ENCODE measurements around the gene MCOLN2.
"Not testable (repeated sequence)": the region's sequence is repeated elsewhere in the genome, so short reads cannot be mapped to it uniquely, and the experiment has no call there.

Gene MCOLN2

DNA sequence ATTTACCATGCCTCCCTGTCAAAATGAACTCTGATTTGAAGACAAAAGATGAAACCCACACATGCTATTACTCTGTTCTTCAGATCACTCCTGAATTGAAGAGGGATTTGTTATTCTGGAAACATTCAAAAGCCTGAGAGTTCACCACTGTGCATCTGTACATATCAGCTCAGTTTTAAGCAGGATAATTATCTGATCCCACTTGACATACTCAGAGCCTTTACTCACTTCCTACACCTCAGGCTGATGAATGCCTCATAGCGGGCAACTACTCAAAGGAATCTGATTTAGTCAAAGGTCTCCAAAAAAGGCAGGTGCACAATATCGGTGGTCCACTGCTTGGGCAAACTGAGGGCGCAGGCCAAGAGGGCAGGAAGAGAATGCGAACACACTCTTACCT is 56.4 kb downstream of the MCOLN2 start:
- no peak for DNase-seq (ENCODE audit: low spot score)

DNA sequence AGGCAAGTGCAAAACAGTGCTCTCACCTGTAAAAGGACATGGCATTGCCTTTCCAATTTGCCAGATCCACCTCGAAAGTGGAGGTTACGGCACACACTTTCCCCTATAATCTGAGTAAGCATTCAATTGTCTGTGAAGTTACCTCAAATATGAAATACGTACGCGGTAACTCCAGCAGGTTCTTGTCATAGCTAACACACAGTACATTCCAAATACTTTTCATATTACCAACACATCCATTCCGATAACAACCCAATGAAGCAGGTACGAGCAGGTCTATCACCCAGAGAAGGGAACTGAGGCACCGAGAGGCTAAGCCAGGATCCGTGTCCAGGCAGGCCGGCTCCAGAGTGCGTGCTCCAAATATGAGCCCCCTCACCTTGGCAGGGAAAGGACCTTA is 57.2 kb downstream of the MCOLN2 start:
- no peak for DNase-seq (ENCODE audit: low spot score)

DNA sequence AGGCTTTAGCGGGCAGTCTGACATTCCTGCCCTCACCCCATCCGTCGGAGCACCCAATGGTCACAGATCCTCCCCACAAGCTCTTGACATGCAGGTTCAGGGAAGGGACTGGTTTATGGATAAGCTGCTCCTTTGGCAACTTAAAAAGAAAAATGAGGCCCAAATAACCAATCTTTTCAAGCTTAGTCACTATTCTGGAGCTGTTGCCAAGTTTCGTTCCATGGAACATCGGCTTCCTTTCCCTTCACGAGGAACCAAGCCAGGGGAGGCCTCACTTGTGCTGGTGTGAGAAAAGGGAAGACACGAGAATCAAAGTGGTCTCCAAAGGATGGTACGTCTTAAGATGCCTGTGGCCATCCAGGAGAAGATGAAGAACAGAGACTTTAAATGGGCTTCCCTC is 57.8 kb downstream of the MCOLN2 start:
- DNase-seq (ENCODE audit: low spot score): no peak

DNA sequence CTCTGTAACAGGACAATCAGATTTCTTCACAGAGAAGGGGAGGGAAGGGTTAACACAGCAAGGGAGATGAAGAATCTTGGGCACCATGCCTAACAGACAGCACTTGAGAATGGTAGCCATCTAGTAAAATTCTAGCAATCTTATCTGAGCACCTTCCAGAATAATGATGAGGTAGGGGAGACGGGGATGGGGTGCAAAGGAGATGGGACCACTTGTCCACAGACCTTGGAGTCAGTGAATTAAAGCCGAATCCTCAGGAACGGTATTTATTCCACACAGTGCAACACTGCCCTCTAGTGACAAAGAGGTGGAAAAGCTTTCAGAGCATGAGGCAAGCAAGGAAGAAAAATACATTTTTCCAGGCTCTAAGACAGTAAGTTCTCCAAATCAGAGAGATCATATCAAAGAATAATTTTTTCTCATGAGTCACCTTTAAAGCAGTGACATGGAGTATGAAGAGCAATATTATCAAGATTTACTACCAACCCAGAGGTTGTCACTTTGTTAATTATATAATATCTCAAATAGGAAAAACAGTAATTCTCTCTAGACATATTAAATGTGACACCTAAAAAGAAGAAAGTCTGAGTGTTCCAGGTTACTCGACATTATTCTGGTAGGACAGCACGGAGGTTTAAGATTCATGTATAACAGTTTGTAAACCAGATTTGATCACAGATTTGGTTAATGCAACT is 60.6 kb downstream of the MCOLN2 start:
- DNase-seq (ENCODE audit: low spot score): peak; percentile 92

DNA sequence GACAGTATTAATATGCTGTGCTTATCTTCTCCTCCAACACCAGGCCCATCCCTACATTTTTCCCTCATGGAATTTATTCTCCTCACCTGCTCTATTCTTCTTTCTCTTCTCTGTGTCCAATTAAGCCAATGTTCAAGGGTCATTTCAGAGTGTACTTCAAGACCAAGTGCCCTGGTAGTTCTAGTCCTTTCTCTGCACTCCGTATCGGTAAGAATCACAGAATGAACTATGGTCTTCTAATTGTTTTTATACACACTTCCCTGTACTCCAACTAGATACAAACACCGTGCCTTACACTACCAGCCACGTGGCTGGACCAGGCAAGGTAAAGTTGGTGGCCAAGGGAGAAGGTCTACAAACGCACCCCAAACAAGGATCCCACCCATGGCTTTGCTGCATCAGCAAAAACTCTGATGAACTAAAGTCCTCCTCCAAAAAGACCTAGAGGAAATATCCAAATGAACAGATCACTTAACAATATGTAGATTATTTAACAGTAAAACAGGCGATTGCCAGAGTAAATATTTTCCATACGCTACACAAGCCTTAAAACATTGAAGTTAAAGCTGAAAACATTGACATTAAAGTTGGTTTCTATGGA is 63.8 kb downstream of the MCOLN2 start:
- DNase-seq (ENCODE audit: low spot score): no peak

DNA sequence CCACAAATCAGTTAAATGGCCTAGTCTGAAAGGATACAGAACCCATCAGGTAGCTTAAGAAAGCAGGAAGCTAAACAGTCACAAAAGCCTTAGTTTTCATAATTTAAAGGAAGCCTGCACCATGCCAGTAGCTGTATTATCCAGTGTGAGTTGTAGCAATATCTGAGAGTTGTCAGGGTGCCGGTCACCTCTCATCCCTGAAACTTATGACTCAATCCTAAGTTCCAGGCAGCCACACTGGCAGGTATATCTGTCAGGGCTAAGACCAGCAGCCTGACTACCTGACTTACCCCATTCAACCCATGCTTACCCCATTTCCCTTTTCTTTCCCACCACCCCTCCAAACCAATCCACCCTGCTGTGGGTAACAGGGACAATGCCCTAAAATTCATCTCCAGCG is 66.1 kb downstream of the MCOLN2 start:
- no peak for DNase-seq (ENCODE audit: low spot score)

DNA sequence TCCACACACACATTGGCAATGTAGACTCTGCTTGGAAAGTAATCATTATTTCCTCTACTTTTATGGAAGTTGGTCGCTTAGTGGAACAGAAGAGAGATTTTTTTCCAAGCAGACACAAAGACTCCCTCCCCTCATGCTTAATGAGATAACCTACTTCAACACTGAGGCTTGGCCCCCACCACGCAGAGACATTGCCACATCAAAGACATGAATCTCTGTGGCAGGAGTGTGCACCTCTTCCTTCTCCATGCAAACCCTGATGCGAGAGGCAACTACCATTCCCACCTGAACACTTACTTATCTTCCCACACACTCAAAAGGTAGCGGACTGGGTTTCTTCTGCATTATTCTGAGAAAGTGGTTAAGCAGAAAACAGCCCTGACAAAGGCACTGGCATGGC is 66.6 kb downstream of the MCOLN2 start:
- no peak for DNase-seq (ENCODE audit: low spot score)

DNA sequence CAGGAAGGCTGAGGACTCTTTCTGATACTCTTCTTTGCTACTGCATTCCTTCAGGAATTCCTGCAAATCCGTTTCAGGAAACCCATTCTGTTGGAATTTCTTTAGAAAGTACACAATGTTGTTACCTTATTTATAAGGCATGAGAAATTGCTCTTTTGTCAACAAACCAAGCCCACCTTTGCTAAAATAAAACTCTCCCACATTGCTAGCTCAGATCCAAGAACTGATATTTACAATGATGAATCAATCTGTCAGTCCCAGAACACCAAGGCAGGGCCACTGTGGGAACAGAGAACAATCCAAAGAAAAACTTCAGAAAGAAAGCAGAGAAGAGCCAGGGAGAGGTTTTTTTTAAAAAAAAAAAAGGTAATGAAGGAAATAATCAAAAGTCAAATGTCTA is 67.3 kb downstream of the MCOLN2 start:
- no peak for DNase-seq (ENCODE audit: low spot score)

DNA sequence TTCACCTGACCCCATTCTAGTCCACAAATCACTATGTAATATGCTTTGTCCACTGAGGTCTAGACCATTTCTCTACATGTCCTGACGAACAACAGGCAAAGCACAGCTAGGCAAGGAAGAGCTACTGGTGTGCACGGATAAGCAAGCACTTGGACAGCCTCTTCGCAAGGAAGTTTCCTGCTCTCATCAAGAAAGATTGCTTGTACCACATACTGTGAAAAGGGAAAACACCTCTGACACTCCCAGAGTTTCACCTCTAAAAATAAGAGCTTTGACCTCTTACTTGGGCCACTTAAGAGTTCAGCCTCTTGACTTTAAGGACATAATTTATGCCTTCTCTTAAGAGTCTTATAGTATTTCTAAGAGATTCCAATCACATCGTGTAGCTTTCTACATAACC is 67.9 kb downstream of the MCOLN2 start:
- DNase-seq (ENCODE audit: low spot score): no peak

DNA sequence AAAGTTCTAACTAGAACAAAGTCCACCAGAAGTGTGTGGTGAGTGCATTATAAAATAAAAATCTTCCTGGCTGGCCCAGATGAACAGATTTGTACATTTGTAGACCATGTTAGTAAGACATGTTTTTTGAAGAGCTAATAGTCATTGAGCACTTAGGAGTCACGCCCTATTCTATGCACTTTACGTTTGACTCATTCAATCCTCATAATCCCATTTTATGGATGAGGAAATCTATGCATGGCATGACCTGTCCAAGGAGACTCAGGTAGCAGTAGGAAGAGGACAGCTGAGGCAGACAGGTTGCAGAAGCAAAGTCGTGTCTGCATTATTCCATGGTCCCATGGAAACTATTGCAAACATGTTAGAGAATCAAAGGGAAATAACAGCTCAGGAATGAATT is 73.6 kb downstream of the MCOLN2 start:
- DNase-seq (ENCODE audit: low spot score): no peak

DNA sequence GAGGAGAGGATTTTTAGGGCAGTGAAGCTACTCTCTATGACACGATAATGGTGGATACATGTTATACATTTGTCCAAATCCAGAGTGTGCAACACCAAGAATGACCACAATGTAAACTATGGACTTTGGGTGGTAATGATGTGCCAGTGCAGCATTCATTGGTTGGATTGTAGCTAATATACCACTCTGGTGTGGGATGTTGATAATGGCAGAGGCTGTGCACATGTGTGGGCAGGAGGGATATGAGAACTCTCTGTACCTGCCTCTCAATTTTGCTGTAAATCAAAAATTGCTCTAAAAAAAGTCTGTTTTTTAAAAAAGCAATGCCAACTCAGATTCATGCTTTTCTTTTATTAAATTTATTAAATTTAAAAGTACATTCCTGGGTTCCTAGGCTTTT is 76.8 kb downstream of the MCOLN2 start:
- DNase-seq (ENCODE audit: low spot score): no peak

DNA sequence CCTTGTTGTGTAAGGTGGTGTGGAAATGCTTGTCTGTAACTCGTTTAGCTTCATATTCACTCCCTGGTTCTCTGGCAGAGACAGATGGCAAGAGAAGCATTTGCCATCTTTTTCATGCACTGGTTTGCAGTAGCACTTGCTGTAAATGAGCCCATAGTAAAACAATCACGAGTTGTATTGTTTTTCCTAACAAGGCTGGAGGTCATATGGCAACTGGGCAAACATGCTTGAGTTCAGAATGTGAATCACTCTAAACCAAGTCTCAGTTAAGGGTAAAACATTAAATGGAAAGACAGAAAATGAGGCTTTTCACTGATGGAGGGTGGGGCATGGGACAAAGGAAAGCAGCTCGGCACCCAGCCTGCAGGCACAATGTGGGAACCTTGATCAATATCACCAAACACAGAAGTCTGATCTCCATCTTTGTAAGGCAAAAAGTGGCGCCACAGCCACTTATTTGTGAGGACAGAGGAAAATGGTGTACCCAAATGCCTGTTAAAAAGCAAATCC is 77.4 kb downstream of the MCOLN2 start:
- DNase-seq (ENCODE audit: low spot score): peak; percentile 21

DNA sequence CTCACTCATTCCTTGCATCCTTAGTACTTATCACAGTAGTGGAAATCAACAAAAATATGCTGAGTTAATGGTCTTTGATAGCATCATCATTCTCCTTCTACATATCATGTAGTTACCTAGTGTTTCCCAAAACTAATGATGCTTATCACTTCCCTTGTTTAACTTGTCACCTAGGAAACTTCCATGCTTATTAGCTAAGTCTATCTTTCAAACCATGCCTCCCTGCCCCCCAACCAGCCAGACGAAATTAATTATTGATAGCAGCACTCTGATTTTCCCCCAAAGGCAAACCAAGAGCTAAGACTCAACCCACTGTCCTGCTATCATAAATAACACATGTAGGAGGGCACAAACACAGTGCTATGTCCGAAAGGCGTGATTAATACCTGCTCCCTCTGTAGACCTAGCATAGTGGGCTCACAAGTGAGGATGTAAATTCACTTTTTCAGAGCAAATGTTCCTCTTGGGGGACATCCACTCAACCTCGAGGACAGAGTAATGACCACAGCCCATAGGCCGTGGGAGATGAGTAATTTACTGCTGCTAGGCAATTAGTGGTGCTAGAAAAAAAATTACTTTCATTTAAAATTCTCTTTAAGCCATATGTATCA is 78.1 kb downstream of the MCOLN2 start:
- no peak for DNase-seq (ENCODE audit: low spot score)

DNA sequence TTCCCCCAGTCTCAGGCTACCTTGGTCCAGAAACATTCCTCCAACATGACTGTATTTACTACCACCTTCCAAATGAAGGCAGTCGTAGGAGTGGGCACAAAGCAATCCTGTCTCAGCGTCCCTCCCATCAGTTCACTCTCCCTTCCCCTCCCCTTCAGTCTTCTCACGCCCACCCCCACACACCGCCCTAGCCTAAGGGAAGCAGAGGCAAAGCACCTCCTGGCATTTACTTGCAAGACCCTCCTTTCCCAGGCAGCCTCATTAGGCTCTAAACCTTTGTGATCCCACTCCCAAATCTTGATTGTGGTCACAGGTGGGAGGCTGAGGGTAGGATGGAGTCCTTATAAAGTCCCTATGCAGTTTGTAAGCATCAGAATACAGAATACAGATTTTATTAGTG is 80.0 kb downstream of the MCOLN2 start:
- no peak for DNase-seq (ENCODE audit: low spot score)

DNA sequence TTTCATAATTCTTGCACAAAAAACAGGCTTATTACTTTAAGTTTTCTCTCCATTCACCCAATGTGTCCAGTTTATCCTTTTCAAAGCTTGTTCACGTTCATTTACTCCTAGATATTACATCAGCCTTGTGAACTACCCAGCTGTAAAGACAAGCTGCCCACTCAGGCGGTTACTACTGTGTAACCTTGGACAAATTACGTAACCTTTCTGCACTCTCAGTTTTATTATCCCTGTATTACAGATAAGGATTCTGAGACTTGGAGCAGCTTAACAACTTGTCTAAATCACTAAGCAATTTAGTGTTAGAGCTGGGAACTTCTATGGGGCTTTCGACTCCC is 83.4 kb downstream of the MCOLN2 start:
- DNase-seq (ENCODE audit: low spot score): no peak

DNA sequence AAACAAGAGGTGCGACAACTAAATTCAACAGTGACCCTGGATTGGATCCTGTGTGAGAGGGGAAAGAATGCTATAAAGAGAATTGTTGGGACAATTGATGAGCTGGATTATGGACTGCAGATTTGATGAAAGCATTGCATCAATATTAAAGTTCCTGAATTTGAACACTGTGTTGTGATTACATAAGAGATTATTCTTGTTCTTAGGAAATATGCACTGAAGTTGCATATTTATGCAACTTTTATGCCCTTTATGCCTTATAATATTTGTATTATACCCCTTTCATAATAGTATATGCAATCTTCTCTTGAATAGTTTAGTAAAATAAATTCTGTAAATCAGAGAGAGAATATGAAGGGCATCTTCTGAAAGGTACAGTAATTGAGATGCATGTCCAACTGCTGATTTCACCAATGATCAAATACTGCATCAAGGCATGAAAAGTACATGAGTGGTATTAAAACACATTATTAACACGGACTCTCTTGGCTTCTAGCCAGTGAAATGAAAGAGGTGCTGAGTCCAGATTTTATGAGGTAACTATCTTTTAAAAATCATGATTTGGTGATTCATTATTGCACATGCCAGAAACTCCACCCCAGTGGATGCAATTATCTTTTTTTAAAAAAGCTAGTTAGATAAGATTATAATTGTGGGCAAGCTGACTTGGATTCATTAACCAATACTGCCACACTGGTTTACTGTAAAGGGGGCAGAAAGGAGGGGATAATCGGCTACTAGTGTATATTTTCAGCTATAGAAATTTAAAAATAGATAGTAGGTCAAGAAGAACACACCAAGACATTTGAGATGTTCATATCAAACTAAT is 84.0 kb downstream of the MCOLN2 start:
- DNase-seq (ENCODE audit: low spot score): no peak

DNA sequence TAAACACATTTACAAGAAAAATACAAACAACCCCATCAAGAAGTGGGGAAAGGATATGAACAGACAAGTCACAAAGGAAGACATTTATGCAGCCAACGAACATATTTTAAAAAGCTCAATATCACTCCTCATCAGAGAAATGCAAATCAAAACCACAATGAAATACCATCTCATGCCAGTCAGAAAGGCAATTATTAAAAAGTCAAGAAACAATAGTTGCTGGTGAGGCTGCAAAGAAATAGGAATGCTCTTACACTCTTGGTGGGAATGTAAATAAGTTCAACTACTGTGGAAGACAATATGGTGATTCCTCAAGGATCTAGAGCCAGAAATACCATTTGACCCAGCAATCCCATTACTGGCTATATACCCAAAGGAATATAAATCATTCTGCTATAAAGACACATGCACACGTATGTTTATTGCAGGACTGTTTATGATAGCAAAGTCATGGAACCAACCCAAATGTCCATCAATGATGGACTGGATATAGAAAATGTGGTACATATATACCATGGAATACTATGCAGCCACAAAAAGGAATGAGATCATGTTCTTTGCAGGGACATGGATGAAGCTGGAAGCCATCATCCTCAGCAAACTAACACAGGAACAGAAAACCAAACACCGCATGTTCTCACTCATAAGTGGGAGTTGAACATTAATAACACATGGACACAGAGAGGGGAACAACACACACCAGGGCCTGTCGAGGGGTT is 88.0 kb downstream of the MCOLN2 start:
- DNase-seq (ENCODE audit: low spot score): not testable (repeated sequence)

DNA sequence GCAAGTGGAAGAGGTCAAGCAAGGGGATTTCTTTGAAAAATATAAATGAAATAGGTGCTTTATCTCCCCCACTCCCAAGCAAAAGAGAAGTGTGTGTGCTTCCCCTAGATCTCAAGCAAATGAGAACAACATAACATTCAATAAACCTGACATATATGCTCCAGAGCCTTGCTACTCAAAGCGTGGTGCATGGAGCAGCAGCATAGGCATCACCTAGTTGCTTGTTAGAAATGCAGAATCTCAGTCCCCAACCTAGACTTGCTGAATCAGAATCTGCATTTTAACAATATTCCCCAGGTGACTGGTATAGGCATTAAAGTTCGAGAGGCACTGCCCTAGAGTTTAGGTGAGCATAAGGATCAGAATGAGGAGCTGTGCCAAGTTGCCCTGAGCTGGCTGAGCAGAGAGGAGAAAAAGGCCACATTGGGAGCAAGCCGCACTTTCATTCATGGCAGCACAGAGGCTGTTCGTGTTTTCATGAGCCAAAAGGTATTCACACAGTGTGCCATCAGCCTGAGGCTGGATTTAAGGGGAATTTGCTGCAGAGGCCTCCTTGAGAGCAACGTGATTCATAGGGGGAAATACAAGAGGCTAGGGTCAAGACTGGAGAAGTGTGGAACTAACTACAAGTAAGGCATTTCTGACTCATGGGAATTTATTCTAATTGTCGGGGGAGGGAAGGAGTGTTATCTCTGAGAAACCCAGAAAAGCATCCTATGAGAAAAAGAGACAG is 89.7 kb downstream of the MCOLN2 start:
- no peak for DNase-seq (ENCODE audit: low spot score)

DNA sequence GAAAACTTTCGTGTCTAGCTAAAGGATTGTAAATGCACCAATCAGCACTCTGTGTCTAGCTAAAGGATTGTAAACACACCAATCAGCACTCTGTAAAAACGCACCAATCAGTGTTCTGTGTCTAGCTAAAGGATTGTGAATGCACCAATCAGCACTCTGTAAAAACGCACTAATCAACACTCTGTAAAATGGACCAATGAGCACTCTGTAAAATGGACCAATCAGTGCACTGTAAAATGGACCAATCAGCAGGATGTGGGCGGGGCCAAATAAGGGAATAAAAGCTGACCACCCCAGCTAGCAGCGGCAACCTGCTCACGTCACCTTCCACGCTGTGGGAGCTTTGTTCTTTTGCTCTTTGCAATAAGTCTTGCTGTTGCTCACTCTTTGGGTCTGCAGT is 94.2 kb downstream of the MCOLN2 start:
- DNase-seq (ENCODE audit: low spot score): not testable (repeated sequence)

DNA sequence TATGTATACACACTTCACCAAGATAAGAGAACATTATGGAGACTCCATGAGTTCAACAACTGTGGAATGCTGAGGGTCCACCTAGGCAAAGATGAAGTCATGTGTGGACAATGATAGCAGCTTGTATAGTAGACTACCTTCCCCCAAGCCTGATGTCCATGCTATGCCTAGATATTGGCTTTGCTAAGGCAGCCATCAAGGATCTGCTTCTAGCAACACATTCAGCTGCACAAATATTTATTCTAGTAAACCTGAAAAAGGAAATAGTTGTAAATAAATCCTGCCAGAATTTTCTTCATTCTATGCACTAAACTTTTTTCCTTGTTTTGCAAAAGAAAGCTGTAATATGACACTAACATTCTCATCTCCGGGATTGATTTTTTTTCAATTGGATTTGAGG is 96.9 kb downstream of the MCOLN2 start:
- DNase-seq (ENCODE audit: low spot score): no peak

DNA sequence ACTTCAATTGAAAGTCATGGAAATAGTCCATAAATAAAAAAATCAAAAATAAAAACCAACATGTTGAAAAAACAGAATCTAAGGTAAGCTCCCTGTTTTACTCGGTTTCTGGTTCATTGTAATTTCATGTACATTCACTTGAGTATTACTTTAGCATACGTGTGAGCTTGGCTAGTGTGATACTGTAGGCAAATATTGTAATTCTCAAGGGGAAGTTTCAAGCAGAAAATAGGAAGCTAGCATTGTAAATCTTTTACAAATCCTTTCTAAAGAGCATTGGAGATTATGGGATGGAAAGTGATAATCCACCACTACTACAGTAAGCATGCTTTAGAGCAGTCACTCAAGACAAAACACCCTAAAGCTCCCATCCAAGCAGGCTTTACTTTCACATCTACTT is 100.6 kb downstream of the MCOLN2 start:
- DNase-seq (ENCODE audit: low spot score): no peak
